Right ventricle myocardium superior (tissue), 1 donor: Measurements from ENCODE around the gene TMEM164. TPM values are rescaled to one million over a fixed set of nuclear protein-coding genes. Genes with fewer than 3 reads are reported as not detected.
"Not testable (repeated sequence)": the region's sequence is repeated elsewhere in the genome, so short reads cannot be mapped to it uniquely, and the experiment has no call there.

Experiments
- ATAC-seq: fragments of 200-7000 bp; cut with Tn5 transposase; one replicate; pipeline ENCODE4 v1.9.1; 2020; ENCODE audit warnings: mild to moderate bottlenecking; ENCODE audit not compliant: poor library complexity
- DNase-seq: peaks from one replicate; pipeline ENCODE4 v3.0.0-alpha.2; 2020
- intact Hi-C: fragments of 100-400 bp; cut with DNase I; formaldehyde crosslinking; loops from one replicate; pipeline ENCODE4 v1.11.2; 2022
- total RNA-seq: library from RNA; stranded (reverse); fragmentation: NEBNext Ultra II Directional; extraction: Animal tissue kit (Norgen Biotek cat#: 25700); gene quantifications from one replicate; pipeline ENCODE4 v1.2.1, GENCODE V29; 2021
- donor health status: DM: no; HTN: yes; CAD: no; lungs with severe emphysema.

The TMEM164 gene
- total RNA-seq, 1 donor from 2014 or later, result 47.1 TPM

DNA sequence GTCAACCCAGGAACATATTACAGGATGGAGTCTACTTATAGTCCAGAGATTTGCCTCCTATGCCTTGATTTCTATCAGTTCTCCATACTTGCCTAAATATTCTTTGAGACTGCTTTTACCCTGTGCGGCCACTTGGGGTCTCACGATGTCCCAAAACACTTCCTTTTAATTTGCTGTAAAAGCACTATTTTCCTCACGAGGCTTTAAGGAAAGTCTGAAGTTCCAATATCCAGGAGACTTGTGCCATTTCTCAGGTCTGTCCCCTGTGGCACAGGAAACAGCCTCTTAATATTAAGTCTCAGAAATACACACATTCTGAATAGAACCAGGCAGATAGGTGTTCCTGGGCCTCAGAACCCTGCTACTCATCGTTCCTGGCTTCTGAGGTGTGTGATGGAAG, 142.9 kb downstream of the TMEM164 start:
- DNase-seq, result no peak
- intact Hi-C loops, result loop anchor here (5.0 kb wide), 1 partner anchor 234 kb away; no protein-coding TSS in a partner anchor
- peak; percentile 39 for ATAC-seq

DNA sequence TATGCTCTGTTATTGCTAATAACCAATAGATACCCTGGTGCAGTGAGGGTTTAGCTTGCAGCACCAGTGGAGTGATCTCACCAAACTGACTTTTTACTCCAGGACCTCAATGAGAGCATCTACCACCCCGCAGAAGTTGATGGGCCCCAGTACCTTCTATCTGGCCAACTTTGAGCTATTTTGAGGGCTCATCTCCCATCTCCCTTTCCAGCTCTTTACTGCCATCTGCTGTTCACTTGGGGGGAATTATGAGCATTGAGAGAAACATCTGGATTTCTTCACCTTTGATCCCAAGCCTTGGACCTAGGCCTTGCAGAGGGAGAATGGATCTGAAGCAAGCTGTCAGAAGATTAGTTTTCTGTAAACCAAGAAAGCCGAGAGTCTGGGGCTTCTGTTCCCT, 143.6 kb downstream of the TMEM164 start:
- intact Hi-C loops, result loop anchor here (5.0 kb wide), 1 partner anchor 234 kb away; no protein-coding TSS in a partner anchor
- ATAC-seq, result peak; percentile 75
- DNase-seq, result no peak

DNA sequence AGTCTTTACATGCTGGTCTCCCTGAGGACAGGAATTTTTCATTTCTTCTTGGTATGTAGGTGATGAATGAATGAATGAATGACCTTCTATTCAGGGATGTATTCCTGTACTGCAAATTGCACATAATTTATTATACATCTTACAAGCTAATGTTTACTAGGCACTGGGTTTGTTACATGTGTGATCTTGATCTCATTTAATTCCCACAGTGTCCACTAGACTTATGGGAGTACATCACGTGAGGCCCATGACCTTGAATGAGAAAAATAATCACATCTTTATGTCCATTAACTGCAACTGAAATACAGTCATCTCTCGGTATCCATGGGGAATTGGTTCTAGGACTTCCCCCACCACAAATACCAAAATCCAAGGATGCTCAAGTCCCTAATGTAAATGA, 150.3 kb downstream of the TMEM164 start:
- DNase-seq (no peak), ATAC-seq (no peak)
- intact Hi-C loops, result no loop called here

DNA sequence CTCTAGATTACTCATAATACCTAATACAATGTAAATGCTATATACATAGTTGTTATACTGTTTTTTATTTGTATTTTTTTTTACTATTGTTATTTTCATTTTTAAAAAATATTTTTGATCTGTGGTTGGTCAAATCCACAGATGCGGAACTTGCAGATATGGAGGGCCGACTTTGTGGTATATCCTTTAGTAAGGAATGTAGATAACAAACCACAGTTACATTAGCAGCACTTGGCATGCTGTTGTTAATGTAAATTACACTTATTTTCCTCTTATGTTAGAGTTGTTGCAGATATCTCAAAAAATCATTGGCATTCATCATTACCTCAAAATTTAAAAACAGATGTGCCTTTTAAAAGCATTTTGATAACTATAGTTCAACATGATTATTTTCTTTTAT, 151.0 kb downstream of the TMEM164 start:
- no peak for DNase-seq
- intact Hi-C loops, result no loop called here

DNA sequence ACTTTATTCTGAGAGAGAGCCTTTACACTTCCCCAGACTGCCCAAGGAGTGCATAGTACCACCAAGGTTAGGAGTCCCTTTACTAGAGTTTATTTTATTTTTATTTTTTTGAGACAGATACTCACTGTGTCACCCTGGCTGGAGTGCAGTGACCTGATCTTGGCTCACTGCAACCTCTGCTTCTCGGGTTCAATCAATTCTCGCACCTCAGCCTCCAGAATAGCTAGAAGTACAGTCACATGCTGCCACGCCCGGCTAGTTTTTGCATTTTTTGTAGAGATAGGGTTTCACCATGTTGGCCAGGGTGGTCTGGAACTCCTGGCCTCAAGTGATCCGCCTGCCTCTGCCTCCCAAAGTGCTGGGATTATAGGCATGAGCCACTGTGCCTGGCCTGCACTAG, 151.4 kb downstream of the TMEM164 start:
- DNase-seq, intact Hi-C loops, ATAC-seq: not testable (repeated sequence)

More for the DNA sequence above, 151.0 kb downstream of the TMEM164 start:
- no peak for ATAC-seq

DNA sequence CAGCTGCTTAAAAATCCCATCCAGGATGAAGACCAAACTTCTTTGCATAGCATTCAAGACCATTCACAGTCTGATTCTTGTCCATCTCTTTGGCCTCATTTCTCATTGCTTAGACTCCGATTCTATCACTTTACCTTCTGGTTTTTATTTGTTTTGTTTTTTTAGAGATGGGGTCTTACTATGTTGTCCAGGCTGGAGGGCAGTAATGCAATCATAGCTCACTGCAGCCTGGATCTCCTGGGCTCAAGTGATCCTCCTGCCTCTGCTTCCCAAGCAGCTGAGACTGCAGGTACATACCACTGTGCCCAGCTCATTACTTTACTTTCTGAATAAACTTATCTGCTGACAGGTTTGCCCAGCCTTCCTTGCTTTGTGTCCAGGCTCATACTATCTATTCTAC, 152.8 kb downstream of the TMEM164 start:
- ATAC-seq (no peak), DNase-seq (no peak)
- intact Hi-C loops, result loop anchor here (5.0 kb wide), 1 partner anchor 252 kb away; no protein-coding TSS in a partner anchor

DNA sequence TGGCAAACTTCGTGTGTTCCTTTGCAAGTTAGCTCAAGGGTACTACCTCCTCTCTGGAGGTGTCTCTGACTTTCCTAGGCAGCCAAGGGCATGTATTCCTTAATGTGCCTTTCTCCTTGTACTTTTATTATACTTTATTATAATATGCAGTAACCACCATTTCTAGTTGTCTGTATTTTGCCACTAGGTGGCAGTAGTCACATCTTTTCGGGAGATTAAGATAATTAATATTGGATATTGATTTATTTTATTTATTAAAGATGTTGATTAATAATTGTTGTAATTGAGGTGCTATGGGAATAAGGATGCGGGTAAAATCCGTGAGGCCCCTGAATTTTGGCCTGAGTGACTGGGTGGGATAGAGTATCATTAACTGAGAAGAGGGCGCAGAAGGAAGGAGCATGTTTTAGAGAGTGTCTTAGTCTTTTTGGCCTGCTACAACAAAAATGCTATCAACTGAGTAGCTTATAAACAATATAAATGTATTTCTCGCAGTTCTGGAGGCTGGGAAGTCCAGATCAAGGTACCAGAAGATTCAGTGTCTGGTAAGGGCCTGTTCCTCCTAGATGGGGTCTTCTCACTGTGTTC, 153.3 kb downstream of the TMEM164 start:
- ATAC-seq (no peak), DNase-seq (no peak)
- intact Hi-C loops, result loop anchor here (5.0 kb wide), 1 partner anchor 251 kb away; no protein-coding TSS in a partner anchor

DNA sequence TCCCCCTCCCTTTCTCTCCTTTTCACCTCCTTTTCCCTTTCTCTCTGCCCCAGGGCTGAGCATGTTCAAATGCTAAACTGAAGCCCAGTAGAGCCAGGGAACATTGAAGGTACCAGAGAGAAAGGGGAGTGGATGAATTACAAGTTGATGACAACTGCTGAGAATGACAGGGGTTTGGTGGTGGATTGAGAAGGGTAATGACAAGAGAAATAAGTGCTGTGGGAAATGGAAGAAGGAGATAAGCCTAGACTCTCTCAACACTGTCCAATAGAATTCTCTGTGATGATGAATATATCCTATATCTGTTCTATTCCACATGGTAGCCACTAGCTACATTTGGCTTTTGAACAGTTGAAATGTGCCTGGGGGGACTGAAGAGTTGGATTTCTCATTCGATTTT, 154.5 kb downstream of the TMEM164 start:
- no peak for DNase-seq
- intact Hi-C loops, result loop anchor here (5.0 kb wide), 1 partner anchor 250 kb away; no protein-coding TSS in a partner anchor

DNA sequence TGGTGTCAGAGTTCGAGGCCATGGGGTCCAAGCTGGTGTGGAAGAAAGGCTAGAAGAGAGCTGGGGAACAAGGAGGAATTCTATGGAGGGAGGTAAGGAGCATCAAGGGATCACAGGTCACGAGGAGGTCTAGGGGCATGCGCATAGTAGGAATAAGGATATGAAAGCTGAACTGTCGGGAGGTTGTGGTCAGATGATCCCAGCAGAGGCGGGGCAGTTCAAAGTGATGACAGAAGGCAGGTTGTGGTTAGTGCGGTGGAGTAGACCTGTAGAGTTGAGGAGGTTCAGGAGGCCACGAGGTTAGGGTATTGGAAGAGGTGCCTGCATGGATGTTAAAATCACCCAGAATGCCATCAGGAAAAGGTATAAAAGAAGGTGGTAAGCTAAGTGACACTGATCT, 156.3 kb downstream of the TMEM164 start:
- DNase-seq (no peak), ATAC-seq (no peak)
- intact Hi-C loops, result loop anchor here (5.0 kb wide), 1 partner anchor 248 kb away; no protein-coding TSS in a partner anchor

More for the DNA sequence above, 154.5 kb downstream of the TMEM164 start:
- no peak for ATAC-seq

DNA sequence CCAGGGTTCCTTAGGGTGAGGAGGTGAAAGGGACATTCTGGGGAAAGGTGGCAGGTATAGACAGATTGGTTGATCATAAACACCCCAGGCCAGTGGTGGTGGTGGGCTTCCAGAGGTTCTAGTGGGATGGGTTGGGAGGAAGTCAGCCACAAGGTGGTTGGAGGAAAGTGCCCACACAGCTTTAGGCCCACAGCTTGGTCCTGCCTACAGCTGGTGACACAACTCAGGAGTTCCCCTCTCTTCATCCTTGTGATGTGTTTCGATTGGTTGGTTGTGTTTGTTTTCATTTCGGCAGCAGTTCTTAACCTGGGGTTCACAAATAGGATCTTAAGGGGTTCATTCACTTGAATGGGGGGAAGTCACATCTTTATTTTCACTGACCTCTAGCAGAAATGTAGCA, 157.0 kb downstream of the TMEM164 start:
- DNase-seq (no peak), ATAC-seq (no peak)
- intact Hi-C loops, result loop anchor here (5.0 kb wide), 1 partner anchor 247 kb away; no protein-coding TSS in a partner anchor

DNA sequence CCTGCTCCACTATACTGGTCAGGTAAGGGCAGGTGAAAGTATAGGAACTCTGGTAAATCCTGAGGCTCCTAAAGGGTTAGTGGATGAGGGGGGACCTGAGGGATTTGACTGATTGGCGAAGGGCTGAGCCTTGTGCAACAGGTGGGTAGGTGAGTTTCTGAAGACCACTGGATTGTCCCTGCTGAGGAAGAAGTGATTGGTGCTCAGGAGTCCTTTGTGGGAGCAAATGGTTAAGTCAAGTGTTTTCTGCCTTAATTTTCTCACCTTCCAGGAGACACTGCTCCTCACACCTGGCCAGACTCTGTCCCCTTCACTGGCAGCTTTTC, 158.4 kb downstream of the TMEM164 start:
- ATAC-seq (no peak), DNase-seq (no peak)

DNA sequence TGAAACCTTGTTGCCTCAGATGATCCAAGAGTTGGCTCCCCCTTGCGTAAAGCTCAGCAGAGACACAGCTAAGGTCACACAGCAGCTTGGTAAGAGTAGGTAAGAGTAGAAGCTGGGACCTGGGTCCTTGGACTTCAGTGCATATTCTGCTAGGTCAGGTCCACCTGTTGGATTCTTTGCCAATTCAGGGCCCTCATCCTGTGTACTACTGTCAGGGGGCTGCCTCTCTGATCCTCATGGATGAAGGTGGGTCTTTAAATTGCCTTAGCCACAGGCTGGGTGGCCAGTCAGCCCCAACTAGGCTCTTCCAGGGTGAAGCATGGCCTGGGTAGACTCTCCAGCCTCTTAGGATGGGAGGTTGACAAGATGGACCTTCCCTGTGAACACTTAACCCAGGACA, 159.2 kb downstream of the TMEM164 start:
- DNase-seq (no peak), ATAC-seq (no peak)
- intact Hi-C loops, result no loop called here

More for the DNA sequence above, 158.4 kb downstream of the TMEM164 start:
- intact Hi-C loops, result no loop called here

DNA sequence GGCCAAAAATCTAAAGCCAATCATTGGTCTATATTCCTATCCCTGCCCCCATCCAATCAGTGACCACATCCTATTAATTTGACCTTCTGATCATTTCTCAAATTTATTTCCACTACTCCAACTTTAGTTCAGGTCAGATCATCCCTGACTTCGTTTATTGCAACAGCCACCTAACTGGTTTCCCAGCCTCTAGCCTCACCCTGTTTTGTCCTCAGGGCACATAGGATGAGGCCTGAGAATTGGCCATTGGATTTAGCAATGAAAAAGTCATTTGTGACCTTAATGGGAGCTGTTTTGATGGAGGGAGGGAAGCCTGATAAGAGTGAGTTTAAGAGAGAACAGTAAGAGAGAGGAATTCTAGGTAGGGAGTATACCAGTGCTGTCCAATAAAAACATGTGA, 160.0 kb downstream of the TMEM164 start:
- DNase-seq (no peak), ATAC-seq (no peak)
- intact Hi-C loops, result no loop called here

DNA sequence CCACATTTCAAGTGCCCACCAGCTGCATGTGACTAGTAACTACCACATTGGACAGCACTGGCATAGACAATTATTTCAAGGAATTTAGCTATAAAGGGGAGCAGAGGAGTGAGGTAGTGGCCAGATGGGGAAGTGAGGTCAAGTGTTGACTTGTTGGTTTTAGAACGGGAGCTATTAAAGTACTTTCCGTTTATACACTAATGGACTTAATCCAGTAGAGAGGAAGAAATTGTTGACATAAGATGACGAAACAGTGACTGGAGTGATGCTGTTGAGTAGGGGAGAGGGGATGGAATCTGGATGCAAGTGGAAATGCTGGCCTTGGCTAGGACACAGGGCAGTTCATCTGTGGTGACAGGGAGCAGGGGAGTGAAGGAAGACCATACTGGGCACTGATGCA, 160.6 kb downstream of the TMEM164 start:
- no peak for ATAC-seq
- intact Hi-C loops, result no loop called here
- DNase-seq, result no peak

DNA sequence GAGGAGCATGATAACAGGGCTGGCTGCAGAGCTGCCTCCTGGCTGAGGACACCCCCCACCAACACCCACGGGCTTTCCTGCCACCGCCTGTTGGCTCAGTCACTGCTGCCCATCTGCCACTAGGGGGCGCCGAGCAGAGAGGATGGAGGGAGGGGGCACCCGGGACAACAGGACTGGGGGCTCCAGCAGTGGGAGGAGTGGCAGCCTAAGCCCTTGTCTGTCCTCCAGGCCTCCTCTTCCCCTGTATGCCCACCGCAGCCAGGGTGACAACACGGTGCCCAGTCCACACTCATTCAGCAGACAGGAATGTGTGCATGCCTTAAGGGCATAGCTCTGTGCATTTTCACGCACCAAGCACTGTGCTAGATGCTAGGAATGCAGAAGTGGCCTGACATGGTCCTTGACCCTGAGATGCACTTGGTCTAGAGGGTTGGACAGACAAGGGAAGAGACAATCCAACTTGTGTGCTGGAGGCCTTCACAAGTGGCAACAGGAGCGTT, 165.1 kb downstream of the TMEM164 start:
- ATAC-seq (peak; percentile 28), DNase-seq (no peak)
- intact Hi-C loops, result no loop called here

DNA sequence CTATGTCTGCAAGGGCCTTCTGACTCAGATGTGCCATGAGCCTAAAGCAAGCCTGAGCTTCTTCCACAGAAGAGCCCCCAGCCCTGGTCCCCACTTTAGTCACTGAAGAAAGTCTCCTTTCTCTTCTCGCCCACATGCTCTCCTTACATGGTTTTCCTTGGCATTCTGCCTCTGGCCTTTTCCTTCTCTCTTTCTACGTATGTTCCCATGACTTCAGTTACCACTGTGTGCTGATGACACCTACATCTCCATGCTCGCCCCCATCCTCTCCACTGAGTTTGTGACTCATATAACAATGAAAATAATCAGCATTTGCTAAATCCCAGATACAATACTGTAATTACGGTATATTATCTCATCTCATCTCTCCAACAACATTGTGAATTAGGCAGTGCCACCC, 165.7 kb downstream of the TMEM164 start:
- intact Hi-C loops, result no loop called here
- ATAC-seq (no peak), DNase-seq (no peak)

DNA sequence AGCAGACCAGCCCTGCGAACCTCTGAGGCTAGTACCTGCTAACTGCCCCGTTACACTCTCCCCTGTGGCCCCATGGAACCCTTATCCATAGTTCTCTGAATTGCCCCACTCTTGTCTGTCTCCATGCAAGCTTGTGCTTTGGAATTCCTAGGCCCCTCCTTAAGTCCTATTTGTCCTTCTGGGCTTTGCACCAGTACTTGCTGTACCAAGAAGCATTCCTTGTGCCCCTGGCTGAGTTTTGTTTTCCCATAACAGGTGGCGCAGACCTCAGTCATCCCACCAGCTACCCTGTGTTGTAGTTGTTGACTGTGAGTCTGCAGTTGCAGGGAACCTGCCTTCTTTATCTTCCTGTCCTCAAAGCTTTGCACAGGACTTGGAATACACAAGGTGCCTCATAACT, 167.1 kb downstream of the TMEM164 start:
- intact Hi-C loops, result no loop called here
- DNase-seq (no peak), ATAC-seq (no peak)

DNA sequence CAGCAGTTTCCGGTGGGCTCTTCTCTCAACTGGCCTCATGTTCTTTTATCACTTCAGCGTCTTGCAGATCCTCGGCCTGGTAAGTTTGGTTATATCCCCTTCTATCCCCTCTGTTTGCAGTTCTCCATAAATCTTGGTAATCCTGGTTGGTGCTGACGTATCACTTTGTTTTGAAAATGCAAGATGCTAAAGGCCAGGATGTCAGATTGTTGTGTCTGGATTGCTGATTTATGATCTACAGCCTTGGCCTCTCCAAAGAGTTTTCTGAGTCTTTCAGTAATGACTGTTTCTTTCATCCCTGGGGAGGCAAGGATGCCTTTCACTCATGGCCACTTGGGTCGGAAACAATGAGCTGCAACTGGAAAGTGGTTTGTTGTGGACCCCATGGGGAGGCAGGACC, 168.5 kb downstream of the TMEM164 start:
- ATAC-seq (no peak), DNase-seq (no peak)
- intact Hi-C loops, result no loop called here

DNA sequence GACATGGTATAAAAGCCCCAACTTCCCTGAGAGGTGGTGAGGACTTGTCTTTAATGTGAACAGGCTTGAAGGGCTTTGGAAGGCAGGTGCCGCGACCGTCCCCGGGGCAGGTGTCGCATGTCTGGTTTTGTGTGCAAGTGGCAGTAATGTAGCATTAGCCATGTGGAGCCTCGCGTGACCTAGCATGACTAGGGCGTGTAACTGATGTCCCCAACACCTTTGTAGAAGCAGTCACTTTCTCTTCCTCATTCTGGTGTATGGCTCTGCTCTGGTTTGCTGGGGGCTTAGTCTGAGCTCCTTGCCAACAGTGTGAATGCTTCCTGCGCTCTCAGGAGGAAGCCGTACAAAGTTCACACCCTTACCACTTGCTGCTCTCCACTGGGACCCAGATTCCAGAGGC, 169.3 kb downstream of the TMEM164 start:
- no peak for ATAC-seq
- intact Hi-C loops, result no loop called here
- no peak for DNase-seq
